ENCODE data around the gene OR56A1. TPM values are rescaled to one million over a fixed set of nuclear protein-coding genes. Genes with fewer than 3 reads are reported as not detected.

OR56A1 gene
- total and polyA plus RNA-seq, 2 donors (not counting 1 experiment from before 2014, with no cell fraction given), result not detected

GRCh38 chr11:6055569-6055968, 25.0 kb upstream of the OR56A1 start:
- H3K9ac ChIP-seq (ENCODE audit: low read length), result no peak overlapping the region
- no peaks in the 10 kb centered on the region for H3K79me2 ChIP-seq (ENCODE audit: control insufficient read depth, insufficient read depth, low read length)
- no peak overlapping the region for H3K27ac Mint-ChIP-seq
- H3K4me3 ChIP-seq (ENCODE audit: control extremely low read depth in 1 of 5, extremely low read depth in 1 of 5, insufficient read depth in 1 of 5, low read depth in 2 of 5, low read length in 4 of 5), result no peak overlapping the region
- ATAC-seq (ENCODE audit: low read depth) (no peak), DNase-seq (no peak)
- H3K9me3 ChIP-seq (ENCODE audit: control extremely low read depth in 1 of 3, control insufficient read depth in 2 of 3, insufficient read depth in 1 of 3, low read length in 2 of 3), result peaks cover 0 to 3% (median 0%) of the 10 kb centered on the region in 3 donors
- H2AFZ ChIP-seq (ENCODE audit: insufficient read depth, low read depth, low read length, poor library complexity, severe bottlenecking), result no peak overlapping the region
- no peaks in the 10 kb centered on the region for H4K20me1 ChIP-seq (ENCODE audit: control insufficient read depth, insufficient read depth, low read length, poor library complexity, severe bottlenecking)
- no peaks in the 10 kb centered on the region for H3K36me3 ChIP-seq (replicated peaks in 1 of 2; ENCODE audit: control extremely low read depth in 1 of 2, control insufficient read depth in 1 of 2, extremely low read depth in 1 of 2, insufficient read depth in 2 of 2, low read length in 1 of 2)
- TF ChIP-seq, protein P1, sequence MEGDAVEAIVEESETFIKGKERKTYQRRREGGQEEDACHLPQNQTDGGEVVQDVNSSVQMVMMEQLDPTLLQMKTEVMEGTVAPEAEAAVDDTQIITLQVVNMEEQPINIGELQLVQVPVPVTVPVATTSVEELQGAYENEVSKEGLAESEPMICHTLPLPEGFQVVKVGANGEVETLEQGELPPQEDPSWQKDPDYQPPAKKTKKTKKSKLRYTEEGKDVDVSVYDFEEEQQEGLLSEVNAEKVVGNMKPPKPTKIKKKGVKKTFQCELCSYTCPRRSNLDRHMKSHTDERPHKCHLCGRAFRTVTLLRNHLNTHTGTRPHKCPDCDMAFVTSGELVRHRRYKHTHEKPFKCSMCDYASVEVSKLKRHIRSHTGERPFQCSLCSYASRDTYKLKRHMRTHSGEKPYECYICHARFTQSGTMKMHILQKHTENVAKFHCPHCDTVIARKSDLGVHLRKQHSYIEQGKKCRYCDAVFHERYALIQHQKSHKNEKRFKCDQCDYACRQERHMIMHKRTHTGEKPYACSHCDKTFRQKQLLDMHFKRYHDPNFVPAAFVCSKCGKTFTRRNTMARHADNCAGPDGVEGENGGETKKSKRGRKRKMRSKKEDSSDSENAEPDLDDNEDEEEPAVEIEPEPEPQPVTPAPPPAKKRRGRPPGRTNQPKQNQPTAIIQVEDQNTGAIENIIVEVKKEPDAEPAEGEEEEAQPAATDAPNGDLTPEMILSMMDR (IDR thresholded peaks at IDR 0.05), result no peak
- no peak for TF ChIP-seq EZH2 (IDR thresholded peaks at IDR 0.05; ENCODE audit: borderline replicate concordance, insufficient read depth, low read depth, low read length, poor library complexity, severe bottlenecking)
- no peak overlapping the region for H3K27ac ChIP-seq (ENCODE audit: low read length in 2 of 2)
- no peak overlapping the region for H3K4me3 Mint-ChIP-seq
- intact Hi-C loops (cut with micrococcal nuclease), result no loop called here
- ChIA-PET CTCF (no interaction called here), POLR2A (no interaction called here)
- no peaks in the 10 kb centered on the region for H3K9me3 Mint-ChIP-seq (ENCODE audit: insufficient read depth)
- peaks cover 0 to 8% (median 0%) of the 10 kb centered on the region in 4 experiments for H3K27me3 ChIP-seq (replicated peaks in 1 of 4; ENCODE audit: control extremely low read depth in 1 of 4, control insufficient read depth in 3 of 4, insufficient read depth in 4 of 4, low read length in 3 of 4)
- H3K4me1 Mint-ChIP-seq, result no peaks in the 10 kb centered on the region
- no peak overlapping the region for H3K4me2 ChIP-seq (replicated peaks; ENCODE audit: low read depth, low read length, poor library complexity, severe bottlenecking)
- no peaks in the 10 kb centered on the region for H3K4me1 ChIP-seq (ENCODE audit: control insufficient read depth in 2 of 2, insufficient read depth in 2 of 2, low read length in 2 of 2)
- H3K27me3 Mint-ChIP-seq, result peaks cover 26% of the 10 kb centered on the region

DNA sequence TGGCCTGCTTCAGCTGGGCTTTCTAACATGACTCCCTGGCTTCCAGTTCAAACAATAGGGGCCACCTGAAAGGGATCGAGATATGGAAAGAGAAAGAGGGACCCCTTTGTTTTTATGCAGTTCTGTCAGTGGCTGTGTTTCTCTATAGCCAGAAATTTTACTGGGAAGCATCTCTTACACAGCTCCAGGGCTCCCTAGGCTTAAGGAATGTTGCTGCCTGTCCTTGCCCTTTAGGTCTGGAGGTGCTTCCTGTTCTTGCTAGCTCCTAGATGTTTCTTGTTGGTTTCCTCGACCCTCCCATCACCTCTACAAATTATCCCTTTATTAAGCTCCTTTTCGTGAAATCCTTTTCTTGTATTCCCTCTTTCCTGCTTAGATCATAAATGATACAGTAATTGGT, 21.8 kb upstream of the OR56A1 start:
- H3K4me2 ChIP-seq (replicated peaks; ENCODE audit: low read depth, low read length, poor library complexity, severe bottlenecking), result no peak overlapping the region
- H3K27ac Mint-ChIP-seq, result no peak overlapping the region
- no peaks in the 10 kb centered on the region for H3K9me3 ChIP-seq (ENCODE audit: control extremely low read depth in 1 of 3, control insufficient read depth in 2 of 3, insufficient read depth in 1 of 3, low read length in 2 of 3)
- H3K4me1 ChIP-seq (ENCODE audit: control insufficient read depth in 2 of 2, insufficient read depth in 2 of 2, low read length in 2 of 2), result no peaks in the 10 kb centered on the region
- H3K27me3 ChIP-seq (replicated peaks in 1 of 4; ENCODE audit: control extremely low read depth in 1 of 4, control insufficient read depth in 3 of 4, insufficient read depth in 4 of 4, low read length in 3 of 4), result peaks cover 0 to 8% (median 0%) of the 10 kb centered on the region in 4 experiments
- no peaks in the 10 kb centered on the region for H4K20me1 ChIP-seq (ENCODE audit: control insufficient read depth, insufficient read depth, low read length, poor library complexity, severe bottlenecking)
- H3K9me3 Mint-ChIP-seq (ENCODE audit: insufficient read depth), result no peaks in the 10 kb centered on the region
- no peak overlapping the region for H2AFZ ChIP-seq (ENCODE audit: insufficient read depth, low read depth, low read length, poor library complexity, severe bottlenecking)
- WGBS (ENCODE audit: insufficient coverage), result 86% methylated on average over 1 of the region's 3 CpGs
- no peaks in the 10 kb centered on the region for H3K36me3 ChIP-seq (replicated peaks in 1 of 2; ENCODE audit: control extremely low read depth in 1 of 2, control insufficient read depth in 1 of 2, extremely low read depth in 1 of 2, insufficient read depth in 2 of 2, low read length in 1 of 2)
- H3K9ac ChIP-seq (ENCODE audit: low read length), result no peak overlapping the region
- no peaks in the 10 kb centered on the region for H3K4me1 Mint-ChIP-seq
- no peak for DNase-seq
- TF ChIP-seq, protein P1 (IDR thresholded peaks at IDR 0.05), result no peak
- no peak for TF ChIP-seq EZH2 (IDR thresholded peaks at IDR 0.05; ENCODE audit: borderline replicate concordance, insufficient read depth, low read depth, low read length, poor library complexity, severe bottlenecking)
- intact Hi-C loops (cut with micrococcal nuclease), result no loop called here
- no peak overlapping the region for H3K4me3 Mint-ChIP-seq
- H3K4me3 ChIP-seq (ENCODE audit: control extremely low read depth in 1 of 5, extremely low read depth in 1 of 5, insufficient read depth in 1 of 5, low read depth in 2 of 5, low read length in 4 of 5), result no peak overlapping the region
- H3K27ac ChIP-seq (ENCODE audit: low read length in 2 of 2), result no peak overlapping the region
- H3K27me3 Mint-ChIP-seq, result peaks cover 19% of the 10 kb centered on the region
- ATAC-seq (ENCODE audit: low read depth), result no peak
- no peaks in the 10 kb centered on the region for H3K79me2 ChIP-seq (ENCODE audit: control insufficient read depth, insufficient read depth, low read length)
- ChIA-PET POLR2A (no interaction called here), CTCF (no interaction called here)
